Fibroblast of lung (primary cell): Measurements from ENCODE around the gene HIPK3.

ENCODE experiments used
- CTCF ChIP-seq, 2 donors: IDR thresholded peaks in 1 of 2; conservative IDR thresholded peaks in 1 of 2; 1 replicate in 1 of 2; 2 replicates in 1 of 2; pipeline ENCODE4 v1.5.1; 2011 to 2012; ENCODE audit warnings: low read length in 2 of 2, control low read depth in 1 of 2, inconsistent platforms in 1 of 2, low read depth in 1 of 2, mild to moderate bottlenecking in 1 of 2
- EZH2 ChIP-seq: IDR thresholded peaks from 2 replicates; pipeline ENCODE4 v1.5.1; 2012; ENCODE audit warnings: low read length, control low read depth, mild to moderate bottlenecking; ENCODE audit errors: missing control alignments

- TF ChIP-seq CTCF (conservative IDR thresholded peaks at IDR 0.05 in 1 of 2, IDR thresholded peaks at IDR 0.05 in 1 of 2; ENCODE audit: low read depth in 1 of 2, low read length in 2 of 2): no peak
- no peak for TF ChIP-seq EZH2
These were observed 46.4 kb downstream of the HIPK3 start for GRCh38 chr11:33303541-33303940.
